OCI-LY3 (cell line): ENCODE data around the gene SPINK2.

ENCODE experiments used
- H2AFZ ChIP-seq: fragments of 200-600, 300-600 bp; shearing (Covaris generic); 2 replicates; pipeline ENCODE4 v1.6.0; 2014; ENCODE audit warnings: antibody characterized with exemption, low read depth, low read length
- H3K27ac ChIP-seq: fragments of 200-600, 300-600 bp; sonication (generic); 2 replicates; pipeline ENCODE4 v1.5.1; 2014; ENCODE audit warnings: mild to moderate bottlenecking, low read length, moderate library complexity, mixed read lengths
- H3K27me3 ChIP-seq: fragments of 200-600, 300-600 bp; sonication (generic); 2 replicates; pipeline ENCODE4 v1.6.1; 2014; ENCODE audit warnings: low read depth, low read length, mixed read lengths
- H3K36me3 ChIP-seq: fragments of 200-600, 300-600 bp; sonication (generic); replicated peaks from 2 replicates; pipeline ENCODE3; 2014; ENCODE audit warnings: low read depth, low read length, mixed read lengths
- H3K4me1 ChIP-seq: fragments of 300-600, 200-600 bp; sonication (generic); 2 replicates; pipeline ENCODE4 v1.6.1; 2014; ENCODE audit warnings: low read length, mixed read lengths
- H3K4me2 ChIP-seq: fragments of 200-600, 300-600 bp; sonication (generic); 2 replicates; pipeline ENCODE4 v1.6.1; 2014; ENCODE audit warnings: low read length, mixed read lengths
- H3K4me3 ChIP-seq: fragments of 300-600, 200-600 bp; sonication (generic); 2 replicates; pipeline ENCODE4 v1.5.1; 2014; ENCODE audit warnings: antibody characterized with exemption, mild to moderate bottlenecking, low read length, moderate library complexity
- H3K79me2 ChIP-seq: fragments of 300-600, 200-600 bp; shearing (Covaris generic); 2 replicates; pipeline ENCODE4 v1.6.1; 2014; ENCODE audit warnings: mild to moderate bottlenecking, low read length, mixed read lengths
- H3K9ac ChIP-seq: fragments of 300-600, 200-600 bp; shearing (Covaris generic); 2 replicates; pipeline ENCODE4 v1.6.0; 2014; ENCODE audit warnings: mild to moderate bottlenecking, low read length, moderate library complexity
- H3K9me3 ChIP-seq: fragments of 200-600, 300-600 bp; shearing (Covaris generic); 2 replicates; pipeline ENCODE4 v1.6.1; 2014; ENCODE audit warnings: low read length, mixed read lengths; ENCODE audit not compliant: insufficient read depth
- H4K20me1 ChIP-seq: fragments of 200-600, 300-600 bp; sonication (generic); 2 replicates; pipeline ENCODE4 v1.6.1; 2016; ENCODE audit warnings: low read length, mixed read lengths; ENCODE audit not compliant: insufficient read depth
- CTCF ChIP-seq: fragments of 200-600, 300-600 bp; sonication (generic); IDR thresholded peaks from 2 replicates; pipeline ENCODE4 v1.5.1; 2014; ENCODE audit warnings: antibody characterized with exemption, low read length, low read depth
- EZH2phosphoT487 ChIP-seq: fragments of 200-600 bp; shearing (Covaris generic); IDR thresholded peaks from 2 replicates; pipeline ENCODE4 v1.6.1; 2018; ENCODE audit warnings: antibody characterized with exemption, mixed run types, low read depth

SPINK2 gene

GRCh38 chr4:56782019-56782418, 39.5 kb downstream of the SPINK2 start:
- Histone ChIP-seq H3K79me2 (no peaks in the 10 kb centered on the region), H3K4me1 (no peaks in the 10 kb centered on the region), H3K36me3 (no peaks in the 10 kb centered on the region), H2AFZ (no peak overlapping the region), H3K4me2 (no peak overlapping the region), H4K20me1 (no peaks in the 10 kb centered on the region), H3K4me3 (no peak overlapping the region), H3K27me3 (peaks cover 22% of the 10 kb centered on the region), H3K9ac (no peak overlapping the region), H3K27ac (no peak overlapping the region), H3K9me3 (no peaks in the 10 kb centered on the region)
- TF ChIP-seq CTCF (no peak), EZH2phosphoT487 (no peak)

GRCh38 chr4:56773346-56773745, 48.2 kb downstream of the SPINK2 start:
- no peak for TF ChIP-seq EZH2phosphoT487
- TF ChIP-seq CTCF, result no peak
- H3K9ac ChIP-seq, result no peak overlapping the region
- no peaks in the 10 kb centered on the region for H3K4me1 ChIP-seq

GRCh38 chr4:56772134-56772533, 49.4 kb downstream of the SPINK2 start:
- Histone ChIP-seq H3K4me3 (no peak overlapping the region), H3K79me2 (no peaks in the 10 kb centered on the region), H3K4me1 (no peaks in the 10 kb centered on the region), H4K20me1 (no peaks in the 10 kb centered on the region), H3K36me3 (no peaks in the 10 kb centered on the region), H3K9ac (no peak overlapping the region), H3K27ac (no peak overlapping the region), H3K4me2 (no peak overlapping the region), H2AFZ (no peak overlapping the region), H3K9me3 (no peaks in the 10 kb centered on the region), H3K27me3 (0 out of 2 replicates have a peak, but pooled peaks cover 2% of the 10 kb centered on the region)
- TF ChIP-seq EZH2phosphoT487 (no peak), CTCF (no peak)

More at GRCh38 chr4:56773346-56773745, 48.2 kb downstream of the SPINK2 start:
- H3K27me3 ChIP-seq, result 0 out of 2 replicates have a peak, but pooled peaks cover 2% of the 10 kb centered on the region
- no peak overlapping the region for H3K4me2 ChIP-seq
- H3K9me3 ChIP-seq, result no peaks in the 10 kb centered on the region
- H3K36me3 ChIP-seq, result no peaks in the 10 kb centered on the region
- no peaks in the 10 kb centered on the region for H4K20me1 ChIP-seq
- no peak overlapping the region for H2AFZ ChIP-seq
- H3K27ac ChIP-seq, result no peak overlapping the region
- no peaks in the 10 kb centered on the region for H3K79me2 ChIP-seq
- no peak overlapping the region for H3K4me3 ChIP-seq

- no peak overlapping the region for H3K9ac ChIP-seq
- H3K4me2 ChIP-seq, result no peak overlapping the region
- 0 out of 2 replicates have a peak, but pooled peaks cover 5% of the 10 kb centered on the region for H3K4me1 ChIP-seq
- no peaks in the 10 kb centered on the region for H4K20me1 ChIP-seq
- no peak overlapping the region for H3K27ac ChIP-seq
- H3K9me3 ChIP-seq, result no peaks in the 10 kb centered on the region
- H3K27me3 ChIP-seq, result peaks cover 5% of the 10 kb centered on the region; the same call in 1 of the 2 replicates
- H2AFZ ChIP-seq, result no peak overlapping the region
- H3K4me3 ChIP-seq, result no peak overlapping the region
- H3K36me3 ChIP-seq, result no peaks in the 10 kb centered on the region
- H3K79me2 ChIP-seq, result no peaks in the 10 kb centered on the region
- TF ChIP-seq CTCF, result no peak
- no peak for TF ChIP-seq EZH2phosphoT487
These were observed 52.7 kb downstream of the SPINK2 start for GRCh38 chr4:56768763-56769162.
